Mammary epithelial cell (primary cell): Measurements from ENCODE around the gene BRF1.

Experiments
- CTCF ChIP-seq, 2 donors: IDR thresholded peaks in 1 of 2; conservative IDR thresholded peaks in 1 of 2; 2 replicates each; pipeline ENCODE4 v1.5.1; 2011 to 2012; ENCODE audit warnings: inconsistent platforms in 2 of 2, low read length in 2 of 2, mild to moderate bottlenecking in 2 of 2, control low read depth in 1 of 2, low read depth in 1 of 2; ENCODE audit not compliant: insufficient read depth in 1 of 2; ENCODE audit errors: extremely low read depth in 1 of 2
- EZH2 ChIP-seq: IDR thresholded peaks from 2 replicates; pipeline ENCODE4 v1.6.1; 2012; ENCODE audit warnings: low read length, inconsistent platforms, borderline replicate concordance

DNA sequence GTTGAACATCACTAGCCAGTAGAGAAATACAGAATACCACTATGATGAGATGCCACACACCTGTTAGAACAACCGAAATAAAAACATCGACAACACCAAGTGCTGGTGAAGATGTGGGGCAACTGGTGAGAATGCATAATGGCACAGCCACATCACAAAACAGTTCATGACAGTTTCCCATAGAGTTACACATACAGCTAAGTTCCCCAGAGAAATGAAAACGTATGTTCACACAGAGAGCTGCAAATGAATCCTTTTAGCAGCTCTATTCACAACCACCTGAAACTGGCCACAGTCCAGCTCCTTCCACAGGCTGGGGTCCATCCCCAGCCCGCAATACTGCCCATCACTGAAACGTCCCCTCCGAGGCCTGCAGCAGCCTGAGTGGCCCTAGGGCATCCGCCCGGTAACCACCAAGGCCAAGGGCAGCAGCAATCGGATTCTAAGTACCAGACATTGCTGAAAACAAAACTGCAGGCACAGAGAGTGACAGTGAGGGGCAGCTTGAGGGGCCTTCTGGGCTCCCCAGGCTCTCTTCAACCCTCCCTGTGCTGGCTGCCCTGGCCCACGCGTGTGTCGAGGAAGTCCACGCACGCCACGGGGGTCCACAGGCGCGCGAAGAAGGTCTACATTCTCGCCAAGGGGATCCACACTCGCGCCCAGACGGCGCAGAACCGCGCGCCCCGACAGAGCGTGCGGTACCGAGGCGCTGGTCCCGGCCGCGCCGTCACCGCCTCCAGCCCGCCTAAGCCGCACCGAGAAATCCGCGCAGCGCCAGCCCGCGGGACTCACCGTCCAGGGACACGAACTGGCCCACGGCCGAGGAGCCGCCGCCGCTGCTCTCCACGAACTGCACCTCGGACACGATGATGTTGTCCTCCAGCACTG lies 903 bp downstream of the BRF1 start:
- TF ChIP-seq CTCF (conservative IDR thresholded peaks at IDR 0.05 in 1 of 2, IDR thresholded peaks at IDR 0.05 in 1 of 2; ENCODE audit: extremely low read depth in 1 of 2, insufficient read depth in 1 of 2, low read depth in 1 of 2, low read length in 2 of 2) = no peak
- TF ChIP-seq EZH2 = no peak
